ENCODE measurements around the gene MSMB.

GRCh38 chr10:46053534-46054434 lies 7.7 kb upstream of the MSMB start:
- TF ChIP-seq CTCF (IDR thresholded peaks at IDR 0.05 in 2 of 3, conservative IDR thresholded peaks at IDR 0.05 in 1 of 3; ENCODE audit: insufficient read depth in 2 of 3, low read depth in 1 of 3, low read length in 3 of 3), result 0 out of 6 replicates have a peak, but pooled peaks of 1 of the 3 experiments have one; percentile 6
- no peak for TF ChIP-seq MCM7 (IDR thresholded peaks at IDR 0.05)
- TF ChIP-seq SIX5 (IDR thresholded peaks at IDR 0.05; ENCODE audit: borderline replicate concordance in 1 of 2, insufficient read depth in 1 of 2, low read depth in 1 of 2, low read length in 2 of 2), result no peak
- no peak for TF ChIP-seq ZNF551 (CRISPR knock-in tag; IDR thresholded peaks at IDR 0.05)
- TF ChIP-seq ELF2 (CRISPR knock-in tag; IDR thresholded peaks at IDR 0.05), result no peak
- no peak for TF ChIP-seq ZFX (CRISPR knock-in tag; IDR thresholded peaks at IDR 0.05)
- TF ChIP-seq MAFG (tag; conservative IDR thresholded peaks at IDR 0.05), result no peak; the same call in 1 of the 2 replicates
- TF ChIP-seq POLR2A (conservative IDR thresholded peaks at IDR 0.05), result no peak
- TF ChIP-seq ZNF274 (IDR thresholded peaks at IDR 0.05; ENCODE audit: borderline replicate concordance, low read depth, low read length), result no peak
- TF ChIP-seq TBP (optimal IDR thresholded peaks at IDR 0.05; ENCODE audit: low read depth, low read length), result no peak
- no peak for TF ChIP-seq MYC (IDR thresholded peaks at IDR 0.05; ENCODE audit: low read depth, low read length)
- TF ChIP-seq MYC (CRISPR knock-in tag; IDR thresholded peaks at IDR 0.05; ENCODE audit: borderline replicate concordance, low read depth), result no peak
- TF ChIP-seq SRSF1 (IDR thresholded peaks at IDR 0.05; ENCODE audit: low read depth, low read length), result no peak
- TF ChIP-seq TAF1 (IDR thresholded peaks at IDR 0.05; ENCODE audit: control insufficient read depth, extremely low read depth, insufficient read depth, low read length, severe bottlenecking), result no peak
- no peak for TF ChIP-seq NFE2L1 (tag; IDR thresholded peaks at IDR 0.05; ENCODE audit: borderline replicate concordance, low read depth)
